ENCODE measurements around the gene ZNF653.

ZNF653 gene, protein sequence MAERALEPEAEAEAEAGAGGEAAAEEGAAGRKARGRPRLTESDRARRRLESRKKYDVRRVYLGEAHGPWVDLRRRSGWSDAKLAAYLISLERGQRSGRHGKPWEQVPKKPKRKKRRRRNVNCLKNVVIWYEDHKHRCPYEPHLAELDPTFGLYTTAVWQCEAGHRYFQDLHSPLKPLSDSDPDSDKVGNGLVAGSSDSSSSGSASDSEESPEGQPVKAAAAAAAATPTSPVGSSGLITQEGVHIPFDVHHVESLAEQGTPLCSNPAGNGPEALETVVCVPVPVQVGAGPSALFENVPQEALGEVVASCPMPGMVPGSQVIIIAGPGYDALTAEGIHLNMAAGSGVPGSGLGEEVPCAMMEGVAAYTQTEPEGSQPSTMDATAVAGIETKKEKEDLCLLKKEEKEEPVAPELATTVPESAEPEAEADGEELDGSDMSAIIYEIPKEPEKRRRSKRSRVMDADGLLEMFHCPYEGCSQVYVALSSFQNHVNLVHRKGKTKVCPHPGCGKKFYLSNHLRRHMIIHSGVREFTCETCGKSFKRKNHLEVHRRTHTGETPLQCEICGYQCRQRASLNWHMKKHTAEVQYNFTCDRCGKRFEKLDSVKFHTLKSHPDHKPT

DNA sequence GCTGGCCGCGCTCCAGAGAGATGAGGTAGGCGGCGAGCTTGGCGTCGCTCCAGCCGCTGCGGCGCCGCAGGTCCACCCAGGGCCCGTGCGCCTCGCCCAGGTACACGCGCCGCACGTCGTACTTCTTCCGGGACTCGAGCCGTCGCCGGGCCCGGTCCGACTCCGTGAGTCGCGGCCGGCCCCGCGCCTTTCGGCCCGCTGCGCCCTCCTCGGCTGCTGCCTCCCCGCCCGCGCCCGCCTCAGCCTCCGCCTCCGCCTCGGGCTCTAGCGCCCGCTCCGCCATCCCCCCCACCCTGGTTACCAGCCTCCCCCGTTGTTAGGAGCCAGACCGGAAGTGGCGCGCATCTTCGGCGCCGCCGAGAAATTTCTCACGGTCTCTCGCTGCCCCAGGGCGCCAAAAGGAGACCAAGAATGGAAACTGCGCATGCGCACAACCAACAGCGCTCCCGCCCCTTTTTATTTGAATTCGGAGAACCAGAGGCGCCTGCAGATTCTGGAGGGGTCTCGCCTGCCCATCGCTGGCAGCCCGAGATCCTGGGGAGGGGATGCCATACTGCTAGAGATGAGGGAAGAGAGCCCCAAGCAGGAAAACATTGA is at the start of gene ZNF653:
TSS of gene ZNF653 (minus strand) at position 336 of the 597 bp plus-strand sequence. CDS start at position 283, 53 bp downstream.
- peak; percentile 96 for DNase-seq

DNA sequence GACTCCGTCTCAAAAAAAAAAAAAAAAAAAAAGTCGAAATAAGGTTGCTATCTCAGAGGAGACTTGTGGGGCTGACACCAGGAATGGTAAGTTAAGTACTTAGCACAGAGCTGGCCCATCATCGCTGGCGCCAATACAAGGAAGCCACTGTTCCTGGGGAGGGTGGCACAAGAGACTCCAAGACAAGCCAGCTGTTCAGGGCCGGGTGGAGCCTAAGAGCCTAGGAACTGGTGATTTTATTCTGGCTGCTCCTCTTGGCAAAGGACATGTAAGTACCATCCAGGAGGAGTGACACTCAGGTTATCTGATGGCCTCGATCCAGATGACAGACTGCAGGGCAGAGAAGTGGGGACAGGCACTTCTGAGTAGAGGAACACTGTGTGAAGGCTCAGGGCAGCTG is 49.6 kb upstream of the ZNF653 start:
- DNase-seq = no peak

DNA sequence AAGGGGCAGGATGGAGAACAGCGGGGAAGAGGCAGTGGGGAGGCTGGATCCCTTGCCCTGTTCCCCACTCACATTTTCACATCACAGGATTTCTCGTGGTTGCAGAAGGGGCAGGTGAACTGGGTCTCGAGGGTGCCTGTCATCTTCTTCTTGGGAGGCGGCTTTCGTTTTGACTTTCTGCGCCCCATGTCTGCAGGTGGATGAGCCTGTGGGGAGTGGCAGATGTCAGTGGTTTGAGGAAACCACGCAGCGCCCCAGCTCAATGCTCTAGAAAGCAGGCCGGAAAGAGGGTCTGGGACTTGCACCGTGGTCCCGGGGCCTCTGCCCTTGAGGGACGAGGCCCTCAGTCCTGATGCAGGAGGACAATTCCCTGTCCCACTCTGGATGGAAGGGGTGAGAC is 48.5 kb upstream of the ZNF653 start:
- peak; percentile 52 for DNase-seq

DNA sequence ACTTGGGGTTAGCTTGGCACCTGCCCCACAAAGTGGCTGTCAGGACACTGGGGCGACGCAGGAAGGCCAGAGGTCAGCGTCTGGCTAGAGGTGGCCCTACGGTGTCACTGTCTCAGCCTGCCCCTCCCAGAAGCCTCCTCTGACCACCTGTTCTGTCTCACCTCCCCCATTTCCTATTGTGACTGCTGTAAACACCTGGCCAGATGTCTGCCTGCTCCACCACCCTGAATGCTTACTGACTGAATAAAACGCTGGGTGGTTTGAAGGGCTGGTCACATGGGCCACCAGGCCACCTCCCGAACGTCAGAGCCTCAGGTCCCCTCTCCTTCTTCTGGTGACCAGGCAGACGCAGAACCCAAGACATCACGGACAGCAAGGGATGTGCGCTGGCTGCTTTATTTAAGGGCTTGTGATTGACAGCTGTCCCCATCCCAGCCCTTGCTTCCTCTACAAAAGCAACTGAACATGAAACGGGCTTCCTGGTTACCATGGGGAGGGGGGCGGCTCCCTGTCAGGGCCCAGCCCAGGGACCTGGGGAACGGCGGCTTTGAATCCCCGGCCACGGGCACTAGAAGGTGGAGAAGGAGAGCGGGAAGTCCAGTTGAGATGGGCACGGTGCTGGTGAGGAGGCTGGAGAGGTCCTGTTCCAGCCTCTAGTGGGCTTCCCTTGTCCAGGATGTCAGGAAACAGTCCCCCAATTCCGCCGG is 47.2 kb upstream of the ZNF653 start:
- no peak for DNase-seq

DNA sequence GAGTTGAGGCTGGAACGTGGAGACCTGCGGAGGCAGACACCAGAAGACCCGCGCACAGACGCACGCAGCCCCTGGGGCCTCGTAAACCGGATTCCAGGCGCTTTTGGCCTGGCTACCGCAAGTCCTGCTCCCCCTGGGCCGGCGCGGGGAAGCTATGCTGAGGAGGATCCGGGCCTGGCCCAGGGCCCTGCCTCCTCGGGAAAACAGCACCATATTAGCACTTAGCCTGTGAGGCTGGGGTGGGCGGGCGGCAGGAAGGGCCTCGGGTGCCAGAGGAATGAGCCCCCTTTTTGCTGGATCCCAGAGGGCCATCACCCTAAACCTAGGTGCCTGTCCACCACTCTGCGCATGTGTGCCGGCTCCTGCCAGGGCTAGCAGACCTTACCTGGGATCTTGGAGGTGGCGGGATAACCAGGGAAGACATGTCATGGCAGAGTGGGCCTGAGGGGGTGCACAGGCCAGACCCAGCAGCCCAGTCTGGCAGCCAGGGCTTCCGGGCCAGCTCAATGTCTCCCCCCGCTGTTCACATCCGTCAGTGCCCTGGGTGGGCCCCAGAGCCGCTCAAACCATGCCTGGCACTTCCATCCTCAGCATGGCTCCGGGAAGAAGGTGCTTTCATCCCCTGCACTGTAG is 46.1 kb upstream of the ZNF653 start:
- DNase-seq = no peak

DNA sequence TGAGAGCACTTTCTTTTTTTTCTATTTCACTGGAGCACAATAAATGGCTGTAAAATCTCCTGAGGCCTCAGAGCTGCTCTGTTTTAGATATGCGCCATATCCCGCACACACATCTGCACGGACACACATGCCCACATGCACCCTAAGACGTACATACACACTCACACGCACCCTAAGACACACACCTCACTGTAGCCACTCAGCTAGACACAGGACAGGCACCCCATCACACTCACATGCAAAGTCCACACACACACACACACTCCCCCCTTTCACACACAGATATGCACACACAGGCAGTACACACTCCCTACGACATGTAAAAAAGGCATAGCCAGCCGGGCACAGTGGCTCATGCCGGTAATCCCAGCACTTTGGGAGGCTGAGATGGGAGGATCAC is 44.6 kb upstream of the ZNF653 start:
- no peak for DNase-seq

DNA sequence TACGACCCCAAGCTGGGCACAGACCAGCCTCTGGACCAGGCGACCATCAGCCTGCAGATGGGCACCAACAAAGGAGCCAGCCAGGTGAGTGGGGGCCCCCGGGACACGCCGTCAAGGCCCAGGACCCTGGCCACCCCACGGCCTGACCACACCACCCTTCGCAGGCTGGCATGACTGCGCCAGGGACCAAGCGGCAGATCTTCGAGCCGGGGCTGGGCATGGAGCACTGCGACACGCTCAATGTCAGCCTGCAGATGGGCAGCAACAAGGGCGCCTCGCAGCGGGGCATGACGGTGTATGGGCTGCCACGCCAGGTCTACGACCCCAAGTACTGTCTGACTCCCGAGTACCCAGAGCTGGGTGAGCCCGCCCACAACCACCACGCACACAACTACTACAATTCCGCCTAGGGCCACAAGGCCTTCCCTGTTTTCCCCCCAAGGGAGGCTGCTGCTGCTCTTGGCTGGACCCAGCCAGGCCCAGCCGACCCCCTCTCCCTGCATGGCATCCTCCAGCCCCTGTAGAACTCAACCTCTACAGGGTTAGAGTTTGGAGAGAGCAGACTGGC is 43.8 kb upstream of the ZNF653 start:
- DNase-seq = no peak

DNA sequence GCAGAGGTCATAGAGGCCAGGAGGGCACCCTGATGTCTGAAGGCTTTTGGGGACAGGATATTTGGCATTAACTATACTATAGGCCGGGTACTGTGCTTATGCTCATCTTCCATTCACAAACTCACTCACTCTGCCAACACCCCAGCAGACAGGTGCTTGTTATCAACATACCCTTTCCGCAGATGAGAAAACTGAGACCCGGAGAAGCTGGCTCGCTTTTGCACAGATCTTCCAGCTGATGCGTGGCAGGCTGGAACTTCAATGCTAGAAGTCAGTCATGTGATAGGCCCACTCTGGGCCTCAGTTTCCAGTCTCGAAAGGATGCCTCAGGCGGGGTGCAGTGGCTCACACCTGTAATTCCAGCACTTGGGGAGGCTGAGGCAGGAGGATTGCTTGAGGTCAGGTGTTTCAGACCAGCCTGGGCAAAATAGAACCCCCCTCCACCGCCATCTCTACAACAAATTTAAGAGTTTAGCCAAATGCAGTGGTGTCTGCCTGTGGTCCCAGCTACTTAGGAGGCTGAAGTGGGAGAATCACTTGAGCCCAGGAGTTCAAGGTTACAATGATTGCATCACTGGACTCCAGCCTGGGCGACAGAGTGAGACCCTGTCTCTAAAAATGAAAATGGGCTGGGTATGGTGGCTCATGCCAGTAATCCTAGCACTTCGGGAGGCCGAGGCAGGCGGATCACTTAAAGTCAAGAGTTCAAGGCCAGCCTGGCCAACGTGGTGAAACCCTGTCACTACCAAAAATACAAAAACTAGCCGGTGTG is 42.5 kb upstream of the ZNF653 start:
- no peak for DNase-seq

DNA sequence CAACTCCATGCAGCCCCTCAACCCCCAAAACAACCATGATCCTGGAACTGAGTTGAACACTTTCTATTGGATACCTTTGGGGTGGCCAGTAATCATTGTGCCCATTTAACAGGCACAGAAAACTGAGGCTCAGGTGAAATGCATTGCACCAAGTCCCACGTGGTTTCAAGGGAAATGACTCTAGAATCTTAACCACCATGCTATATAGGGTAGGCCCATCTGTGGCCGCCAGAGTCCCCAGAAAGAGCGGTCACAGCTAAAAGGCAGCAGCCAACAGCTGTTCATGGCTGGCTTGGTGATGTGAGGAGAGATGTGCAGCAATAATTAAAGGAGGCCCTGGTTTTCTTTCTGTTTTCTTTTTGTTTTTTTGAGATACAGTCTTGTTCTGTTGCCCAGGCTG is 35.6 kb upstream of the ZNF653 start:
- DNase-seq = no peak

DNA sequence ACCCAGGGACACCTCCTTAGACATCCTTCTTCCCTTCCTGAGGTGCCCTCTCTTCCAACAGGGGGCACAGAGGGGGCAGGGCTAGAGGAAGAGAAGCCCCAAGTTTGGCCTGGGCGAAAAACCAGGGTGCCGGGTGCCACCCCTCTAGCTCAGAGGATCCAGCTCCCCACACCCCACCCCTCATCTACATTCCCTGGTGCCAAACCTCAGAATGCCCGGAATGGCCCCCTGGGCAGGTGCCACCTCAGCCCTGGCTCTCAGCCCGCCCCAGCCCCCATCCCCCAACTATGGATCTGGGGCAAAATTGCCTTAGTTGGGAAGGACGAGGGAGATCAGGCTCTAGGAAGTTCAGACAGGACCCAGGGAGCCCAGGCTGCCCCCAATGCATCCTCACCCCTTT is 35.0 kb upstream of the ZNF653 start:
- DNase-seq = no peak

DNA sequence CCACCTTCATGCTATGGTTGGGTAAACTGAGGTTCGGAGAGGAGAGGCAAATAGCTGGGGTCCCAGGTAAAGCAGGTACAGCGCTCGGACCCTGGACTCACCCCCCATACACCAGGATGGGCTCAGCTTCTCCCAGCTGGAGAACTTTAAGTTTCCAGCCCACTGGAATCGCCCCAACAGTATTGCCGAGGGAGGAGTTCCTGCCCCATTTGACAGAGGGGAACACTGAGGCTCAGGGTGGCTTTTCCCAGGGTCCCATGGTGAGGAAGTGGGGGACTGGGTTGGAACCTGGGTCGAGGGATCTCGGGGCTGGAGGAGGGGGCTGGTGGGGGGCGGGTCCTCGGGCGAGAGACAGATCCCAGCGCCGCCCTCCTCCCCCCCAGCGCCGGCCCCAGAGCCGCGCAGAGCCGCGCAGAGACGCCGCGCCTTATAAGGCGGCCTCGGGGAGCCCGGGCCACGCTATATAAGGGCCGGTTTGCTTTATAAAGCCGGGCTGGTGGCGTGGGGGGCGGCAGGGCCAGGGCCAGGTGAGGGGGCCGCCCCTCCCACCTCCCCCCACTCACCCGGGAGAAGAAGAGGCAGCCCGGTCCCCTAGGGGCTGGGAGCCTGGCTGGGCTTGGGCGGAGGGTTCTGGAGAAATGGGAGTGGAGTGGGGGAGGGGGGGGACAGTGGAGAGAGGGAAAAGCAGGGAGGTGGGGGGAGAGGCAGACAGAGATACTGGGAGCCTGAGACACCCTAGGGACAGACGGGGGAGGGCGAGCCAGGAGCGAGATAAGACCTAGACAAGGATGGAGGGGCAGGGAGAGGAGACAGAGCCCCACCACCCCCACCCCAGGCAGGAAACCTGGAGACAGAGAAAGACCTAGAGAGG is 34.1 kb upstream of the ZNF653 start:
- DNase-seq = no peak

DNA sequence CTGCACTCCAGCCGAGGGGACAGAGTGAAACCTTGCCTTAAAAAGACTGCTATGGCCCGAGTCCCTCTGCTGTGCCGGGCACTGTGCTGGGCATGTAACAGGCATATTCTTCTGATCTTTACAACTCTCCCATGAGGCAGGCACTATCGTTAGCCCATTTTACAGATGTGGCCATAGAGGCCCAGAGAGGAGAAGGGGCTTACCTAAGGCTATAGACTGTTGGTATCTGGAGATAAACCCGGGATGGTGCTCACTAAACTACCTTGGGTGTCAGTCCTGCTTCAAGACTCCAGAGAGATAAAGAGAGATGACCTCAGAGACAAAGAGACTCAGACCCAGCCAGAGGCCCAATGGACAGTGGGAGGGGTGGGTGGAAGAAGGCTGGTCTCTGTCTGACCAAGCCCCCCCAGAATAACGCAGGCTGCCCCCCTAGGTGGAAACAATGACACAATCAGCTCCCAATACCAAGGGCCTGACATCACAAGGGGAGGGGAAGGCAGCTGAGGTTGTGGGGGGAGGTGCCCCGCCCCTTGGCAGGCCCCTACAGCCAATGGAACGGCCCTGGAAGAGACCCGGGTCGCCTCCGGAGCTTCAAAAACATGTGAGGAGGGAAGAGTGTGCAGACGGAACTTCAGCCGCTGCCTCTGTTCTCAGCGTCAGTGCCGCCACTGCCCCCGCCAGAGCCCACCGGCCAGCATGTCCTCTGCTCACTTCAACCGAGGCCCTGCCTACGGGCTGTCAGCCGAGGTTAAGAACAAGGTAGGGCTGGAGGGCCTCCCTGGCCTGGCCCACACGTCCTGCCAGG is 32.8 kb upstream of the ZNF653 start, which contains the start of gene CNN1:
TSS of gene CNN1 (plus strand) at position 620 of the 805 bp plus-strand sequence. CDS start at position 697, 77 bp downstream.
- no peak for DNase-seq

DNA sequence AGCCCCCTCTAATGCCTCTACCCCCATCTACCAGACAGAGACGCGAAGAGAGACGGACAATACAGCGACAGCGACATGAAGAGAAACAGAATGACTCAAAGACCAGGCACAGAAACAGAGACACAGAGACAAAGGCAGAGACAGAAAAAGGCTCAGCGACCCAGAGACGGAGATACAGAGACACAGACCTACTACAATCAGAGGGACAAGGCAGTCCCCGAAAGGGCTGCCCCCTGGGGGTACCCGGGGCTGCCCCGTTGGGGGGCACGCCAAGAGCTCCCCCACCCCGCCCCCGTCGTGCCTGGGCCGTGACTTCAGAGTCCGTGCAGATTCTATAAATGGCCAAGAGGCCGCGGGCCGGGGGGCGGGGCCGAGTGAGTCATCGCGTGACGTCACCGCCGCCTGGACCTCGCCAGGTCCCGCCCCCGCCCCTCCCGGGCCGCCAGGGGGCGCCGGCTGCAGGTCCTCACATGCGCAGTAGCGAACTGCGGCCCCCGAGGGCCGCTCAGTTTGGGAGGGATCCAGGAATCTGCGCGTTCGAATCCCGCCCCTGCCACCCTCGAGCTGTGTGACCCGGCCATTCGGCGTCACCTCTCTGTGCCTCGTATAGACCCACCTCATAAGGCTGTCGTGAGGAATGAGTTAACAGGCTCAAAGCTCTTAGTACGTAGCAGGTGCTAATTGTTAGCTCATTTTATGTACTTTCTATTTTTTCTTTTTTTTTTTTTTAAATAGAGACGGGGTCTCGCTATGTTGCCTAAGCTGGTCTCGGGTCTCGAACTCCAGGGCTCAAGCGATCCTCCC is 30.4 kb upstream of the ZNF653 start:
- DNase-seq = peak; percentile 93

DNA sequence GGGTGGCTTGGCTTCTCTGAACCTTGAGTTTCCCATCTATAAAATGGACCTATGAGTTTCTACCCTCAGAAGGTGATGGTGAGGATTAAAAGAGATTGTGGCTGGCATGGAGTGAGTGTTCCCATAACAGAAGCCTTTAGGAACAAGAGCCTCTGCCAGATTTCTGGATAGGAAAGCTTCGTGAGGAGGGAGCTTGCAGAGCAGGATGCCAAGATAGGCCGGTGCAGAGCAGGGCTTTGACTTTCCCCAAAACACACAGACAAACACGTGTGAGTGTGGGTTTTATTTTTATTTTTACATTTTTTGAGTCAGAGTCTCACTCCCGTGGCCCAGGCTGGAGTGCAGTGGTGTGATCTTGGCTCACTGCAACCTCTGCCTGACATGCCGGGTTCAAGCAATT is 29.3 kb upstream of the ZNF653 start:
- DNase-seq = no peak

DNA sequence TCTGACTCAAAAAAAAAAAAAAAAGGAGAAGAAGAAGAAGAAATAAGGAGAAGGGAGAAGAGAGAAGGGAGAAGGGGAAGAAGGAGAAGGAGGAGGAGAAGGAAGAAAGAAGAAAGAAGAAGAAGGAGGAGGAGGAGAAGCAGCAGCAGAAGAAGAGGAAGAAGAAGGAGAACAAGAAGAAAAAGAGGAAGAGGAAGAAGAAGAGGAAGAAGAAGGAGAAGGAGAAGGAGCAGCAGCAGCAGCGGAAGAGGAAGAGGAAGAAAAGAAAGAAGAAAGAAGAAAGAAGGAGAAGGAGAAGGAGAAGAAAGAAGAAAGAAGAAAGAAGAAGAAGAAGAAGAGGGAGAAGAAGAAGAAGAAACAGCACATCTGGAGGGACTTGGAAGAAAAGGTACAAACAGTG is 28.9 kb upstream of the ZNF653 start:
- DNase-seq = no peak

DNA sequence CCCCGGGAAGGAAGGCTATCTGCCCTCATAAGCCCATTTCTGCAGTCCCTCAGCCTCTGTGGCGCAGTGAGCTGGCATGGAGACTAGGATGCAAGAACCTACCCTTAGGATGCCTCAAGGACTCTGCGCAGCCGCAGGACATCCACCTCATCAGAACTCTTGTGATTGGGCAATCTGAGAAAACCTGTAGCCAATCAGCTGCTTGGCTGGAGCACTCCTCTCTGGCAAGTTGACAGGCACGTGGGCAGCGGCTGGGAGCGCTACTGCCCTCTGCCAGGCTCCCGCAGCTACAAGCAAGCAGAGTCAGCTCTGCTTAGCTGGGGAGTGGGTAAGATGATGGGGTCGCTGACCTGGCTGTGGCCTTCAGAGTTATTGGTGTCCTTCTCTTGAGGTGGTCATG is 24.8 kb upstream of the ZNF653 start:
- peak; percentile 71 for DNase-seq

DNA sequence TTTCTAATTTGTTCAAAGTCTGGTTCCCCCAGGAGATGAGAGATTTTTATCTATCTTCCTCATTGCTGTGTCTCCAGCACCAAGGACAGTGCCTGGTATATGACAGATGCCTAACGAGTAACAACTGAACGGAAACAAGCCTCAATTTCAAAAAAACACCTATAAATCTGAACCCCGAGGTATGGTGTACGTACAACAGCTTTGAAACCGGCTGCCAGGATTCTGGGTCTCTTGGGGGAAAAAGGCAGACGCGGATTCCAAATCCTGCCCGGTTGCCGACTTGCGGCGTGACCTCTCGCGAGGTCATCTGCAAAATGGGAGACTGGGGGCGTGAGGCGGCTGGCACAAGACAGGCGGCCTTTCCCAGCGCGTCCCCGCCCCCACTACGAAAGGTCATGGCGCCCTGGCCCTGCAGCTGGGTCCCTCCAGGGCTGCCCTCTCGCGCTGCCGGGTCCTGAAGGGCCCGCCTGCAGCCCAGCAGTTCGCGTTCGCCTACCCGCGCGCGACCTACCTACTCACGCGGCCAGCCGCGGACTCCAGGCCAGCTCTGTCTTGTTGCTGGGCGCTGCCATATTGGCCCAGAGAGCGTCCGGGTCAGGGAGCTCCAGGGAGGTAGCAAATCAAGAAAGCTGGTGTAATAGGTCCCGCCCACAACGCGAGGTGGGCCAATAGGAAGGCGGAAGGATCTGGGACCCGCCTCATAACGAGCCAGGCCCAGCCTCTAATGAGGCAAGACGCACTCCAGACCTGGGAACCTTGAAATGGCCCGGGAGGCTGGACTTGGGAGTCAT is 23.1 kb upstream of the ZNF653 start, which contains the start of gene ECSIT:
TSS of gene ECSIT (minus strand) at position 584 of the 791 bp plus-strand sequence. CDS start 9,964 bp downstream, outside the sequence.
- peak; percentile 98 for DNase-seq

DNA sequence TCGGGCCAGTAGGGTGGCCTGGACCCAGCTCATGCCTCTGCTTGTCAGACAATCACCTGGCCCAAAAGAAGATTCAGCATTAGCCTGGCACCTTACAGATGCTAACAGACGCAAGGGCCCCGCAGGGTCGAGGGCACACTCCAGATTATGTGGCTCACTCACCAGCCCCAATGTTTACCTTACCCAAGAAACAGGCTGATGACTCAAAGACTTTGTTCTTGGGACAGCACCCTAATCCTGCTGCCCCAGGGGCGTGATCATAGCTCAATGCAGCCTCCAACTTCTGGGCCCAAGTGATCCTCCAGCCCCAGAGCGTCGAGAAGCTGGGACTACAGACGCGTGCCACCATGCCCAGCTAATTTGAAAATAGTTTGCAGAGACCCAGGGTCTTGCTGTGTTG is 13.5 kb upstream of the ZNF653 start:
- no peak for DNase-seq
